ENCODE data around the gene CCDC154.

The CCDC154 gene

GRCh38 chr16:1474082-1474795 lies 29.9 kb upstream of the CCDC154 start:
- Histone ChIP-seq H3K9ac (ENCODE audit: low read length) (peak overlapping the region; percentile 98), H2AFZ (ENCODE audit: low read depth, low read length, severe bottlenecking) (peak overlapping the region; percentile 35), H3K27ac (ENCODE audit: low read depth, low read length) (no peak overlapping the region), H3K27me3 (ENCODE audit: low read length) (no peaks in the 10 kb centered on the region), H3K79me2 (ENCODE audit: insufficient read depth, low read length) (peaks cover 23% of the 10 kb centered on the region; the same call in 1 of the 2 replicates), H4K20me1 (ENCODE audit: low read depth, low read length) (no peaks in the 10 kb centered on the region), H3F3A (ENCODE audit: insufficient read depth) (no peaks in the 10 kb centered on the region), H3K4me3 (ENCODE audit: insufficient read depth, low read length, poor library complexity, severe bottlenecking) (peak overlapping the region; percentile 89), H3K4me2 (ENCODE audit: low read depth, low read length, poor library complexity, severe bottlenecking) (peak overlapping the region; percentile 88), H3K36me3 (ENCODE audit: low read length) (no peaks in the 10 kb centered on the region), H3K9me2 (replicated peaks; ENCODE audit: insufficient read depth, low read length) (no peaks in the 10 kb centered on the region), H3K9me3 (ENCODE audit: insufficient read depth, low read length) (no peaks in the 10 kb centered on the region)
- TF ChIP-seq, protein P1, sequence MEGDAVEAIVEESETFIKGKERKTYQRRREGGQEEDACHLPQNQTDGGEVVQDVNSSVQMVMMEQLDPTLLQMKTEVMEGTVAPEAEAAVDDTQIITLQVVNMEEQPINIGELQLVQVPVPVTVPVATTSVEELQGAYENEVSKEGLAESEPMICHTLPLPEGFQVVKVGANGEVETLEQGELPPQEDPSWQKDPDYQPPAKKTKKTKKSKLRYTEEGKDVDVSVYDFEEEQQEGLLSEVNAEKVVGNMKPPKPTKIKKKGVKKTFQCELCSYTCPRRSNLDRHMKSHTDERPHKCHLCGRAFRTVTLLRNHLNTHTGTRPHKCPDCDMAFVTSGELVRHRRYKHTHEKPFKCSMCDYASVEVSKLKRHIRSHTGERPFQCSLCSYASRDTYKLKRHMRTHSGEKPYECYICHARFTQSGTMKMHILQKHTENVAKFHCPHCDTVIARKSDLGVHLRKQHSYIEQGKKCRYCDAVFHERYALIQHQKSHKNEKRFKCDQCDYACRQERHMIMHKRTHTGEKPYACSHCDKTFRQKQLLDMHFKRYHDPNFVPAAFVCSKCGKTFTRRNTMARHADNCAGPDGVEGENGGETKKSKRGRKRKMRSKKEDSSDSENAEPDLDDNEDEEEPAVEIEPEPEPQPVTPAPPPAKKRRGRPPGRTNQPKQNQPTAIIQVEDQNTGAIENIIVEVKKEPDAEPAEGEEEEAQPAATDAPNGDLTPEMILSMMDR (IDR thresholded peaks at IDR 0.05; ENCODE audit: insufficient read depth, low read length, poor library complexity, severe bottlenecking), result no peak
- TF ChIP-seq EZH2phosphoT487 (conservative IDR thresholded peaks at IDR 0.05; ENCODE audit: low read length), result no peak

GRCh38 chr16:1472974-1473373 lies 28.6 kb upstream of the CCDC154 start:
- Histone ChIP-seq H3K4me3 (ENCODE audit: insufficient read depth, low read length, poor library complexity, severe bottlenecking) (no peak overlapping the region), H3K27me3 (ENCODE audit: low read length) (no peaks in the 10 kb centered on the region), H3K9ac (ENCODE audit: low read length) (no peak overlapping the region), H2AFZ (ENCODE audit: low read depth, low read length, severe bottlenecking) (no peak overlapping the region), H3K9me2 (replicated peaks; ENCODE audit: insufficient read depth, low read length) (no peaks in the 10 kb centered on the region), H3F3A (ENCODE audit: insufficient read depth) (no peaks in the 10 kb centered on the region), H3K9me3 (ENCODE audit: insufficient read depth, low read length) (no peaks in the 10 kb centered on the region), H3K27ac (ENCODE audit: low read depth, low read length) (no peak overlapping the region), H4K20me1 (ENCODE audit: low read depth, low read length) (no peaks in the 10 kb centered on the region), H3K79me2 (ENCODE audit: insufficient read depth, low read length) (peaks cover 23% of the 10 kb centered on the region; the same call in 1 of the 2 replicates), H3K4me2 (ENCODE audit: low read depth, low read length, poor library complexity, severe bottlenecking) (no peak overlapping the region), H3K36me3 (ENCODE audit: low read length) (no peaks in the 10 kb centered on the region)
- TF ChIP-seq, protein P1 (IDR thresholded peaks at IDR 0.05; ENCODE audit: insufficient read depth, low read length, poor library complexity, severe bottlenecking), result no peak
- TF ChIP-seq EZH2phosphoT487 (conservative IDR thresholded peaks at IDR 0.05; ENCODE audit: low read length), result no peak

GRCh38 chr16:1471569-1472194 lies 27.3 kb upstream of the CCDC154 start:
- Histone ChIP-seq H3K79me2 (ENCODE audit: insufficient read depth, low read length) (peaks cover 32% of the 10 kb centered on the region; the same call in 1 of the 2 replicates), H3K9me3 (ENCODE audit: insufficient read depth, low read length) (no peaks in the 10 kb centered on the region), H3K4me3 (ENCODE audit: insufficient read depth, low read length, poor library complexity, severe bottlenecking) (no peak overlapping the region), H3K27ac (ENCODE audit: low read depth, low read length) (no peak overlapping the region), H3K9ac (ENCODE audit: low read length) (no peak overlapping the region), H3K9me2 (replicated peaks; ENCODE audit: insufficient read depth, low read length) (no peaks in the 10 kb centered on the region), H3F3A (ENCODE audit: insufficient read depth) (no peaks in the 10 kb centered on the region), H2AFZ (ENCODE audit: low read depth, low read length, severe bottlenecking) (no peak overlapping the region), H3K36me3 (ENCODE audit: low read length) (no peaks in the 10 kb centered on the region), H3K27me3 (ENCODE audit: low read length) (no peaks in the 10 kb centered on the region), H4K20me1 (ENCODE audit: low read depth, low read length) (no peaks in the 10 kb centered on the region), H3K4me2 (ENCODE audit: low read depth, low read length, poor library complexity, severe bottlenecking) (no peak overlapping the region)
- TF ChIP-seq EZH2phosphoT487 (conservative IDR thresholded peaks at IDR 0.05; ENCODE audit: low read length), result no peak
- TF ChIP-seq, protein P1 (IDR thresholded peaks at IDR 0.05; ENCODE audit: insufficient read depth, low read length, poor library complexity, severe bottlenecking), result no peak
